ENCODE results near the gene TOE1. TPM values are rescaled to one million over a fixed set of nuclear protein-coding genes. Genes with fewer than 3 reads are reported as not detected.
"Not testable (repeated sequence)": the region's sequence is repeated elsewhere in the genome, so short reads cannot be mapped to it uniquely, and the experiment has no call there.

TOE1 gene
- total RNA-seq, 1 experiment from 2014 or later: 31.2 TPM

DNA sequence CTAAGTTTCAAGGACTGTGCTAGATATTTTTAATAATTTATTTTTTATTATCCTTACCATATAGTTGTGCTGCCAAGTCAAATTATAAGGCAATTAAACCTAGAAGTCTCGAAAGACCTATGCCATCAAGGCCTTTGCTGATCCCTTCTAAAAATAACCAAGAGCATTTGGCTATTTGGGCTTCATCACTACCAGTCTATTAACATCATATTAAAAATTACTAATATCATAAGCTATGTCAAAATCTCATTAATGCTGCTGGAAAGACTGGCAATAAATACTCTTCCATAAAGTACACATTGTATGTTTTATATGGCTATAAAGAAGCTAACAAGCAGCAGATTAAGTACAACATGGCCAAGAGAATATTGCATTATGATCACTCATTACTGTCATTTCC lies 43.2 kb downstream of the TOE1 start:
- Histone ChIP-seq H2BK12ac (ENCODE audit: insufficient read length, low read depth, low read length) (no peak overlapping the region), H3K14ac (ENCODE audit: insufficient read depth, low read length) (no peak overlapping the region), H3K27me3 (ENCODE audit: insufficient read depth, low read length) (no peaks in the 10 kb centered on the region), H2BK120ac (ENCODE audit: low read depth, low read length, poor library complexity, severe bottlenecking) (no peak overlapping the region), H3K9me3 (ENCODE audit: control insufficient read depth, low read depth, low read length) (no peaks in the 10 kb centered on the region), H4K20me1 (ENCODE audit: control insufficient read depth, insufficient read depth, insufficient read length) (no peaks in the 10 kb centered on the region), H4K5ac (ENCODE audit: insufficient read length, low read depth, low read length) (no peak overlapping the region), H2BK15ac (ENCODE audit: low read depth, low read length) (no peak overlapping the region), H3K79me1 (ENCODE audit: insufficient read depth, low read depth, low read length, poor library complexity, severe bottlenecking) (no peaks in the 10 kb centered on the region), H2BK20ac (ENCODE audit: low read depth, low read length, poor library complexity, severe bottlenecking) (no peak overlapping the region), H3K4me1 (ENCODE audit: insufficient read depth, low read length) (no peaks in the 10 kb centered on the region), H2AK5ac (ENCODE audit: insufficient read length, low read length) (no peak overlapping the region), H3K27ac (ENCODE audit: insufficient read length, low read depth, low read length) (no peak overlapping the region), H3K18ac (ENCODE audit: insufficient read length, low read depth, low read length) (no peak overlapping the region), H3K23ac (ENCODE audit: insufficient read length, low read depth, low read length) (no peak overlapping the region), H3K79me2 (ENCODE audit: insufficient read depth, low read length) (no peaks in the 10 kb centered on the region), H3K9ac (ENCODE audit: extremely low read depth, insufficient read length, low read length) (no peak overlapping the region), H3T11ph (ENCODE audit: low read length) (no peak overlapping the region), H2AFZ (ENCODE audit: low read length) (no peak overlapping the region), H4K8ac (replicated peaks; ENCODE audit: insufficient read length, low read depth, low read length) (no peak overlapping the region), H4K91ac (ENCODE audit: insufficient read length, low read depth, low read length) (no peak overlapping the region), H3K56ac (ENCODE audit: insufficient read length, low read depth, low read length) (no peak overlapping the region), H3K23me2 (ENCODE audit: insufficient read length, low read depth, low read length, poor library complexity, severe bottlenecking) (no peaks in the 10 kb centered on the region), H3K4me2 (ENCODE audit: insufficient read depth, insufficient read length, low read length) (no peak overlapping the region), H3K4ac (ENCODE audit: low read depth, low read length) (no peak overlapping the region), H2BK5ac (ENCODE audit: insufficient read length, low read length) (no peak overlapping the region)
- H3K4me1 Mint-ChIP-seq: no peaks in the 10 kb centered on the region
- no CpG with 5 or more reads among the region's 1 CpG for WGBS (ENCODE audit: extremely low coverage, insufficient read length, low lambda C conversion rate)
- TF ChIP-seq, protein P1, sequence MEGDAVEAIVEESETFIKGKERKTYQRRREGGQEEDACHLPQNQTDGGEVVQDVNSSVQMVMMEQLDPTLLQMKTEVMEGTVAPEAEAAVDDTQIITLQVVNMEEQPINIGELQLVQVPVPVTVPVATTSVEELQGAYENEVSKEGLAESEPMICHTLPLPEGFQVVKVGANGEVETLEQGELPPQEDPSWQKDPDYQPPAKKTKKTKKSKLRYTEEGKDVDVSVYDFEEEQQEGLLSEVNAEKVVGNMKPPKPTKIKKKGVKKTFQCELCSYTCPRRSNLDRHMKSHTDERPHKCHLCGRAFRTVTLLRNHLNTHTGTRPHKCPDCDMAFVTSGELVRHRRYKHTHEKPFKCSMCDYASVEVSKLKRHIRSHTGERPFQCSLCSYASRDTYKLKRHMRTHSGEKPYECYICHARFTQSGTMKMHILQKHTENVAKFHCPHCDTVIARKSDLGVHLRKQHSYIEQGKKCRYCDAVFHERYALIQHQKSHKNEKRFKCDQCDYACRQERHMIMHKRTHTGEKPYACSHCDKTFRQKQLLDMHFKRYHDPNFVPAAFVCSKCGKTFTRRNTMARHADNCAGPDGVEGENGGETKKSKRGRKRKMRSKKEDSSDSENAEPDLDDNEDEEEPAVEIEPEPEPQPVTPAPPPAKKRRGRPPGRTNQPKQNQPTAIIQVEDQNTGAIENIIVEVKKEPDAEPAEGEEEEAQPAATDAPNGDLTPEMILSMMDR (conservative IDR thresholded peaks at IDR 0.05): no peak
- H3K27ac Mint-ChIP-seq: no peak overlapping the region
- no peaks in the 10 kb centered on the region for H3K36me3 Mint-ChIP-seq (ENCODE audit: insufficient read depth in 1 of 3, low read depth in 3 of 3)
- H3K4me3 Mint-ChIP-seq: no peak overlapping the region
- no peaks in the 10 kb centered on the region for H3K9me3 Mint-ChIP-seq
- no peaks in the 10 kb centered on the region for H3K27me3 Mint-ChIP-seq (ENCODE audit: low read depth)
- DNase-seq: no peak

DNA sequence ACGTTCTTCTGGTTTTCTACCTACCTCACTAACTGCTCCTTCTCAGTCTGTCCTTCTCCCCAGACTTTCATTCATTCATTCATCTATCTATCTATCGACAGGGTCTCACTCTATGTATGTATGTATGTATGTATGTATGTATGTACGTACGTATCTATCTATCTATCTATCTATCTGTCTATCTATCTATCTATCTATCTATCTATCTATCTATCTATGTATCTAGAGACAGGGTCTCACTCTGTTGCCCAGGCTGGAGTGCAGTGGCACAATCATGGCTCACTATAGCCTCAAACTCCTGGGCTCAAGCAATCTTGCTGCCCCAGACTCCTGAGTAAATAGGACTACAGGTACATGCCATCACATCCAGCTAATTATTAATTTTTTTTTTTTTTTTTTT lies 44.2 kb downstream of the TOE1 start:
- H3K23me2 ChIP-seq (ENCODE audit: insufficient read length, low read depth, low read length, poor library complexity, severe bottlenecking); H4K8ac ChIP-seq (replicated peaks; ENCODE audit: insufficient read length, low read depth, low read length); DNase-seq; H3K4me1 ChIP-seq (ENCODE audit: insufficient read depth, low read length); H3K27ac Mint-ChIP-seq; H3K27me3 Mint-ChIP-seq (ENCODE audit: low read depth); H4K5ac ChIP-seq (ENCODE audit: insufficient read length, low read depth, low read length); H3K18ac ChIP-seq (ENCODE audit: insufficient read length, low read depth, low read length); H2BK20ac ChIP-seq (ENCODE audit: low read depth, low read length, poor library complexity, severe bottlenecking); H3K27me3 ChIP-seq (ENCODE audit: insufficient read depth, low read length); H2AFZ ChIP-seq (ENCODE audit: low read length); H3K4ac ChIP-seq (ENCODE audit: low read depth, low read length); H3K27ac ChIP-seq (ENCODE audit: insufficient read length, low read depth, low read length); H3K9me3 ChIP-seq (ENCODE audit: control insufficient read depth, low read depth, low read length); H3K79me2 ChIP-seq (ENCODE audit: insufficient read depth, low read length); H3T11ph ChIP-seq (ENCODE audit: low read length); H2BK15ac ChIP-seq (ENCODE audit: low read depth, low read length); H3K4me2 ChIP-seq (ENCODE audit: insufficient read depth, insufficient read length, low read length); H4K20me1 ChIP-seq (ENCODE audit: control insufficient read depth, insufficient read depth, insufficient read length); H2AK5ac ChIP-seq (ENCODE audit: insufficient read length, low read length); H3K9me3 Mint-ChIP-seq; H3K4me1 Mint-ChIP-seq; H3K36me3 Mint-ChIP-seq (ENCODE audit: insufficient read depth in 1 of 3, low read depth in 3 of 3); H2BK12ac ChIP-seq (ENCODE audit: insufficient read length, low read depth, low read length); H3K14ac ChIP-seq (ENCODE audit: insufficient read depth, low read length); H3K23ac ChIP-seq (ENCODE audit: insufficient read length, low read depth, low read length); H4K91ac ChIP-seq (ENCODE audit: insufficient read length, low read depth, low read length); H2BK5ac ChIP-seq (ENCODE audit: insufficient read length, low read length); H3K79me1 ChIP-seq (ENCODE audit: insufficient read depth, low read depth, low read length, poor library complexity, severe bottlenecking); H3K4me3 Mint-ChIP-seq; H3K56ac ChIP-seq (ENCODE audit: insufficient read length, low read depth, low read length); H2BK120ac ChIP-seq (ENCODE audit: low read depth, low read length, poor library complexity, severe bottlenecking); H3K9ac ChIP-seq (ENCODE audit: extremely low read depth, insufficient read length, low read length): not testable (repeated sequence)
- WGBS (ENCODE audit: extremely low coverage, insufficient read length, low lambda C conversion rate): no CpG with 5 or more reads among the region's 4 CpGs
